Endothelial cell of umbilical vein (primary cell): ENCODE measurements around the gene HECW1. TPM values are rescaled to one million over a fixed set of nuclear protein-coding genes. Genes with fewer than 3 reads are reported as not detected.

Source experiments
- BruUV-seq: library from RNA; stranded (reverse); fragments of 400-500 nt; replicated peaks from 2 replicates; lab custom pipeline; 2021; lab: Mats Ljungman, UMichigan
- CTCF ChIA-PET: fragments of 300-600, 350-600 bp; sonication (Branson Sonifier 250); formaldehyde crosslinking; loops from one replicate; lab custom pipeline; 2021; ENCODE audit warnings: antibody characterized with exemption, inconsistent platforms; lab: Charles Lee
- POLR2A ChIA-PET: fragments of 300-600, 350-600 bp; sonication (Branson Sonifier 250); formaldehyde crosslinking; loops from one replicate; lab custom pipeline; 2021; ENCODE audit warnings: antibody characterized with exemption, inconsistent platforms; lab: Charles Lee
- DNase-seq: peaks from one replicate; pipeline ENCODE4 v3.0.0-alpha.2; 2011; ENCODE audit warnings: low read depth, low spot score
- FAIRE-seq: peaks from 2 replicates; lab custom pipeline; 2011; peaks lifted over from hg19 to GRCh38; lab: Jason Lieb, UNC
- H2AFZ ChIP-seq: 2 replicates; pipeline ENCODE4 v1.6.0; 2012; ENCODE audit warnings: low read depth, low read length, control low read depth, inconsistent platforms
- H3K27ac ChIP-seq: 2 replicates; pipeline ENCODE4 v1.5.1; 2011; ENCODE audit warnings: low read depth, mild to moderate bottlenecking, control low read depth, low read length, moderate library complexity; ENCODE audit not compliant: insufficient read depth
- H3K27me3 ChIP-seq, 2 experiments: 2 replicates each; pipeline versions ENCODE4 v1.6.0 to v1.6.1; 2011; ENCODE audit warnings: low read length in 2 of 2, mixed read lengths in 1 of 2; ENCODE audit not compliant: control insufficient read depth in 2 of 2, insufficient read depth in 2 of 2
- H3K36me3 ChIP-seq, 2 experiments: 2 replicates in 1 of 2; 3 replicates in 1 of 2; pipeline ENCODE4 v1.5.1; 2011; ENCODE audit warnings: low read length in 2 of 2, mild to moderate bottlenecking in 1 of 2, moderate library complexity in 1 of 2; ENCODE audit not compliant: control insufficient read depth in 2 of 2, insufficient read depth in 2 of 2; ENCODE audit errors: extremely low read depth in 1 of 2
- H3K4me1 ChIP-seq: 3 replicates; pipeline ENCODE4 v1.5.1; 2011; ENCODE audit warnings: mild to moderate bottlenecking, low read length; ENCODE audit not compliant: control insufficient read depth, insufficient read depth; ENCODE audit errors: extremely low read depth
- H3K4me2 ChIP-seq: 2 replicates; pipeline ENCODE4 v1.6.1; 2011; ENCODE audit warnings: low read length, control low read depth, mixed read lengths; ENCODE audit not compliant: insufficient read depth
- H3K4me3 ChIP-seq, 3 experiments: fragments of 200-600 bp in 1 of 3; sonication (generic), shearing (Covaris generic) in 1 of 3; replicated peaks in 1 of 3; 2 replicates each; pipeline ENCODE4 v1.5.1; 2011 to 2016; ENCODE audit warnings: control low read depth in 3 of 3, low read length in 3 of 3, mild to moderate bottlenecking in 2 of 3, inconsistent platforms in 1 of 3, low read depth in 1 of 3, moderate library complexity in 1 of 3; ENCODE audit not compliant: insufficient read depth in 1 of 3
- H3K79me2 ChIP-seq: 2 replicates; pipeline ENCODE4 v1.6.0; 2012; ENCODE audit warnings: low read length, inconsistent platforms; ENCODE audit not compliant: control insufficient read depth, insufficient read depth
- H3K9ac ChIP-seq: replicated peaks from 2 replicates; pipeline ENCODE3; 2011; ENCODE audit warnings: low read length, control low read depth; ENCODE audit not compliant: insufficient read depth; ENCODE audit errors: extremely low read depth
- H3K9me1 ChIP-seq: replicated peaks from 3 replicates; pipeline ENCODE4 v1.6.0; 2011; ENCODE audit warnings: mild to moderate bottlenecking, low read length; ENCODE audit not compliant: control insufficient read depth, insufficient read depth; ENCODE audit errors: extremely low read depth
- H3K9me3 ChIP-seq: replicated peaks from 2 replicates; pipeline ENCODE4 v1.5.1; 2012; ENCODE audit warnings: low read length, inconsistent platforms; ENCODE audit not compliant: control insufficient read depth, insufficient read depth
- H4K20me1 ChIP-seq: replicated peaks from 2 replicates; pipeline ENCODE3; 2011; ENCODE audit warnings: mild to moderate bottlenecking, low read length; ENCODE audit not compliant: control insufficient read depth, insufficient read depth; ENCODE audit errors: extremely low read depth
- CTCF ChIP-seq, 2 donors: IDR thresholded peaks; 1 replicate in 1 of 2; 2 replicates in 1 of 2; pipeline ENCODE4 v1.5.1; 2011; ENCODE audit warnings: low read length in 2 of 2, mild to moderate bottlenecking in 2 of 2, moderate library complexity in 2 of 2, control low read depth in 1 of 2, inconsistent platforms in 1 of 2, low read depth in 1 of 2; ENCODE audit not compliant: insufficient read depth in 1 of 2; ENCODE audit errors: extremely low read depth in 1 of 2
- EZH2 ChIP-seq: IDR thresholded peaks from 2 replicates; pipeline ENCODE4 v1.6.1; 2012; ENCODE audit warnings: borderline replicate concordance, low read depth, mild to moderate bottlenecking, moderate library complexity, low read length, inconsistent platforms; ENCODE audit not compliant: severe bottlenecking
- FOS ChIP-seq: IDR thresholded peaks from 2 replicates; pipeline ENCODE4 v1.6.1; 2011; ENCODE audit warnings: mild to moderate bottlenecking, low read length, moderate library complexity, borderline replicate concordance; ENCODE audit not compliant: insufficient read depth
- GATA2 ChIP-seq: IDR thresholded peaks from 2 replicates; pipeline ENCODE4 v1.7.0; 2011; ENCODE audit warnings: low read depth, mild to moderate bottlenecking, moderate library complexity, mixed read lengths, low read length; ENCODE audit not compliant: insufficient read length, insufficient read depth
- JUN ChIP-seq: IDR thresholded peaks from 2 replicates; pipeline ENCODE4 v1.6.1; 2011; ENCODE audit warnings: borderline replicate concordance, low read depth; ENCODE audit not compliant: insufficient read length, insufficient read depth
- MYC ChIP-seq: IDR thresholded peaks from one replicate; pipeline ENCODE4 v1.6.1; 2011; ENCODE audit warnings: mild to moderate bottlenecking, low read depth, low read length
- POLR2A ChIP-seq: IDR thresholded peaks from 2 replicates; pipeline ENCODE4 v1.6.1; 2012; ENCODE audit warnings: low read depth, mild to moderate bottlenecking, control low read depth, low read length
- POLR2AphosphoS5 ChIP-seq: IDR thresholded peaks from 2 replicates; pipeline ENCODE4 v1.6.1; 2012; ENCODE audit warnings: low read depth, mild to moderate bottlenecking, control low read depth, low read length, moderate library complexity; ENCODE audit not compliant: insufficient read depth
- dilution Hi-C: fragments of 300-500 bp; cut with MboI; formaldehyde crosslinking; loops from one replicate; pipeline ENCODE4 v1.15.0; 2019; ENCODE audit warnings: low sequenced_read_pairs; ENCODE audit not compliant: extremely low pct_ligation_motif_present
- intact Hi-C: fragments of 100-400 bp; cut with micrococcal nuclease; formaldehyde crosslinking; loops from one replicate; pipeline ENCODE4 v1.10.0; 2022
- polyA plus RNA-seq, 4 experiments: library from polyadenylated mRNA; depleted of rRNA in 3 of 4; stranded (reverse) in 3 of 4; unstranded in 1 of 4; fragments of >200 nt; gene quantifications; 2 replicates each; pipeline versions ENCODE4 v1.2.1 to v1.2.3, GENCODE V29; 2011 to 2012; ENCODE audit warnings: missing spikeins in 1 of 4
- total RNA-seq: library from RNA; stranded (reverse); gene quantifications from 2 replicates; pipeline ENCODE4 v1.2.3, GENCODE V29; 2021
- TF ChIP-seq, protein P1 (sequence below): IDR thresholded peaks from 2 replicates; pipeline ENCODE4 v1.6.1; 2011; ENCODE audit not compliant: insufficient read depth, insufficient read length

HECW1 gene
- total and polyA plus RNA-seq, 2 donors (not counting 3 experiments of a cell fraction or from before 2014, with no cell fraction given): not detected

DNA sequence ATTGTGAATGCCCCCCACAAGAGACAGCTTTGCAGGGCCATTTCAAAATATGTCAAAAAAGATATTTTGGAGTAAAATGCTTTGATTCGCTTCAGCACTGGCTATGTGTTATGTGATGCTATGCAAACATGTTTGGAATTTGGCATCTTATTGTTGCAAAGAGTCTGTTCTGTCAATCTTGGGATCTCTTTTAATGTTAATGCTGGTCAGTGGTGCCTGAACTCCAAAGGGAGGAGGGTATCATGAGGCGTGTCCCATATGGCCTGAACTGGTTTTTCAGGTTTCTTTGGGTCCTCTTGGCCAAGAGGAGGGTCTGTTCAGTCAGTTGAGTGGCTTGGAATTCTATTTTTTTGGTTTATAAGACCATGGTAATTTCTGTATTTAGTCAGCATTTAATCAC, 81.4 kb downstream of the HECW1 start:
- H3K4me3 ChIP-seq: no peak overlapping the region
- POLR2A ChIA-PET: no interaction called here
- H3K36me3 ChIP-seq: no peaks in the 10 kb centered on the region
- no peaks in the 10 kb centered on the region for H4K20me1 ChIP-seq
- FAIRE-seq: no peak
- H3K9me3 ChIP-seq: no peaks in the 10 kb centered on the region
- H3K27me3 ChIP-seq: no peaks in the 10 kb centered on the region
- H3K9ac ChIP-seq: no peak overlapping the region
- intact Hi-C loops: no loop called here
- no peak overlapping the region for H3K27ac ChIP-seq
- H3K4me1 ChIP-seq: peaks cover 4% of the 10 kb centered on the region
- no peaks in the 10 kb centered on the region for H3K79me2 ChIP-seq
- no peak for DNase-seq
- H3K9me1 ChIP-seq: no peaks in the 10 kb centered on the region
- H2AFZ ChIP-seq: no peak overlapping the region
- no peak for TF ChIP-seq POLR2A
- TF ChIP-seq EZH2: no peak
- TF ChIP-seq, protein P1, sequence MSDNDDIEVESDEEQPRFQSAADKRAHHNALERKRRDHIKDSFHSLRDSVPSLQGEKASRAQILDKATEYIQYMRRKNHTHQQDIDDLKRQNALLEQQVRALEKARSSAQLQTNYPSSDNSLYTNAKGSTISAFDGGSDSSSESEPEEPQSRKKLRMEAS: no peak
- TF ChIP-seq MYC: no peak
- no peak for TF ChIP-seq GATA2
- no peak for TF ChIP-seq JUN
- no peak for TF ChIP-seq CTCF (IDR thresholded peaks at IDR 0.05; ENCODE audit: extremely low read depth in 1 of 2, insufficient read depth in 1 of 2, low read depth in 1 of 2, low read length in 2 of 2)
- TF ChIP-seq POLR2AphosphoS5: no peak
- no peak for TF ChIP-seq FOS
- dilution Hi-C loops: no loop called here
- no peak overlapping the region for H3K4me2 ChIP-seq
- no TSS peak for BruUV-seq
- CTCF ChIA-PET: no interaction called here
